Measurements from ENCODE around the gene GDA.

DNA sequence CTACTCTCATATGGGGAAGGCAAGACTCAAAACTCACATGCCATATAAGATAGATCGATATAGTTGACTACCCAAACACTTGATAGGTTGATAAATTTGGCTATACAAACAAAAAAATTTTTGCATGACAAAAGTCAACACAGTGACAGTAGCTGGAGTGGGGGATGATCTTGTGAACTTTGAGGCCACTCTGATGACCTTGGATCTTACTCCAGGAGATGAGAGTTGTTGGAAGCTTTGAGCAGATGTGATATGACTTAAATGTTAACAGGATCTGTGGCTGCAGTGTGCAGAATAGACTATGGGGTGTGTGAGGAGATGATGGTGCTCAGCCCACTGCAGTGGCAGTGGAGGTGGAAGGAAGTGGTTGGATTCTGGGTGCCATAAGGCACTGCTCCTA lies 114.3 kb downstream of the GDA start:
- TF ChIP-seq, protein P1, sequence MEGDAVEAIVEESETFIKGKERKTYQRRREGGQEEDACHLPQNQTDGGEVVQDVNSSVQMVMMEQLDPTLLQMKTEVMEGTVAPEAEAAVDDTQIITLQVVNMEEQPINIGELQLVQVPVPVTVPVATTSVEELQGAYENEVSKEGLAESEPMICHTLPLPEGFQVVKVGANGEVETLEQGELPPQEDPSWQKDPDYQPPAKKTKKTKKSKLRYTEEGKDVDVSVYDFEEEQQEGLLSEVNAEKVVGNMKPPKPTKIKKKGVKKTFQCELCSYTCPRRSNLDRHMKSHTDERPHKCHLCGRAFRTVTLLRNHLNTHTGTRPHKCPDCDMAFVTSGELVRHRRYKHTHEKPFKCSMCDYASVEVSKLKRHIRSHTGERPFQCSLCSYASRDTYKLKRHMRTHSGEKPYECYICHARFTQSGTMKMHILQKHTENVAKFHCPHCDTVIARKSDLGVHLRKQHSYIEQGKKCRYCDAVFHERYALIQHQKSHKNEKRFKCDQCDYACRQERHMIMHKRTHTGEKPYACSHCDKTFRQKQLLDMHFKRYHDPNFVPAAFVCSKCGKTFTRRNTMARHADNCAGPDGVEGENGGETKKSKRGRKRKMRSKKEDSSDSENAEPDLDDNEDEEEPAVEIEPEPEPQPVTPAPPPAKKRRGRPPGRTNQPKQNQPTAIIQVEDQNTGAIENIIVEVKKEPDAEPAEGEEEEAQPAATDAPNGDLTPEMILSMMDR (IDR thresholded peaks at IDR 0.05): no peak
- TF ChIP-seq POLR2A (IDR thresholded peaks at IDR 0.05): no peak

All from Peyer's patch (tissue), 4 donors.